HCT116 (cell line): ENCODE measurements around the gene GNA12. TPM values are rescaled to one million over a fixed set of nuclear protein-coding genes. Genes with fewer than 3 reads are reported as not detected.
A peak's percentile ranks its signal among the peaks of the same experiment; 100 is the strongest.

Experiments used
- ATAC-seq: fragments of 200-7000 bp; cut with Tn5 transposase; 2 replicates; pipeline ENCODE4 v1.9.1; 2020; ENCODE audit warnings: mild to moderate bottlenecking, moderate library complexity
- BruUV-seq: library from RNA; stranded (reverse); fragments of 400-500 nt; replicated peaks from 2 replicates; lab custom pipeline; 2021; lab: Mats Ljungman, UMichigan
- CTCF ChIA-PET: fragments of 300-600 bp; sonication (Branson Sonifier 250); formaldehyde crosslinking; loops from one replicate; lab custom pipeline; 2021; ENCODE audit warnings: antibody characterized with exemption; lab: Charles Lee
- POLR2A ChIA-PET: fragments of 300-600, 350-600 bp; sonication (Branson Sonifier 250); formaldehyde crosslinking; loops from one replicate; lab custom pipeline; 2021; ENCODE audit warnings: antibody characterized with exemption; lab: Charles Lee
- RAD21 ChIA-PET, 2 experiments: fragments of 300-600 bp; sonication (Branson Sonifier 250); formaldehyde crosslinking; loops; one replicate each; lab custom pipeline; 2023; ENCODE audit warnings: low total read pairs in 2 of 2; ENCODE audit not compliant: uncharacterized antibody in 2 of 2, unreplicated experiment in 2 of 2, low non-redundant PET in 1 of 2; lab: Charles Lee
- DNase-seq: peaks from one replicate; pipeline ENCODE4 v3.0.0-alpha.2; 2010; ENCODE audit warnings: low read depth, low spot score
- H2AFZ ChIP-seq: fragments of 200-600 bp; shearing (Covaris generic), sonication (generic); 2 replicates; pipeline ENCODE4 v1.6.1; 2017; ENCODE audit warnings: low read depth, mixed run types, mixed read lengths, antibody characterized with exemption, low read length; ENCODE audit not compliant: poor library complexity, severe bottlenecking
- H3K27ac ChIP-seq: 2 replicates; pipeline ENCODE4 v1.5.1; 2012; ENCODE audit warnings: low read depth, low read length
- H3K27me3 ChIP-seq: fragments of 200-600 bp; sonication (generic); 2 replicates; pipeline ENCODE4 v1.6.1; 2016; ENCODE audit warnings: mixed run types, low read length, mixed read lengths; ENCODE audit not compliant: insufficient read depth
- H3K36me3 ChIP-seq, 2 experiments: fragments of 200-500 bp in 1 of 2; fragments of 200-600 bp in 1 of 2; sonication (Bioruptor generic) in 1 of 2; sonication (generic) in 1 of 2; 2 replicates each; pipeline versions ENCODE4 v1.5.1 to v1.6.1; 2014 to 2016; ENCODE audit warnings: low read length in 2 of 2, inconsistent platforms in 1 of 2, mixed read lengths in 1 of 2, mixed run types in 1 of 2; ENCODE audit not compliant: insufficient read depth in 2 of 2, control insufficient read depth in 1 of 2
- H3K4me1 ChIP-seq, 2 experiments: fragments of 200-600 bp in 1 of 2; sonication (generic) in 1 of 2; 2 replicates each; pipeline versions ENCODE4 v1.5.1 to v1.6.1; 2012 to 2017; ENCODE audit warnings: low read length in 2 of 2, inconsistent platforms in 1 of 2, mild to moderate bottlenecking in 1 of 2, mixed read lengths in 1 of 2, mixed run types in 1 of 2, moderate library complexity in 1 of 2; ENCODE audit not compliant: insufficient read depth in 2 of 2, control insufficient read depth in 1 of 2
- H3K4me2 ChIP-seq: fragments of 200-600 bp; sonication (generic); 2 replicates; pipeline ENCODE4 v1.6.1; 2017; ENCODE audit warnings: mixed run types, low read length, mixed read lengths
- H3K4me3 ChIP-seq, 2 experiments: fragments of 200-600 bp in 1 of 2; sonication (generic) in 1 of 2; replicated peaks in 1 of 2; 2 replicates each; pipeline ENCODE4 v1.5.1; 2011 to 2016; ENCODE audit warnings: low read length in 2 of 2, control low read depth in 1 of 2, low read depth in 1 of 2, mild to moderate bottlenecking in 1 of 2, mixed read lengths in 1 of 2, mixed run types in 1 of 2
- H3K79me2 ChIP-seq: fragments of 200-600 bp; sonication (generic); 2 replicates; pipeline ENCODE4 v1.6.1; 2017; ENCODE audit warnings: mild to moderate bottlenecking, mixed run types, low read length, moderate library complexity, mixed read lengths; ENCODE audit not compliant: insufficient read depth
- H3K9ac ChIP-seq: fragments of 200-600 bp; sonication (generic); 2 replicates; pipeline ENCODE4 v1.6.1; 2016; ENCODE audit warnings: low read length, mixed read lengths
- H3K9me2 ChIP-seq: fragments of 200-600 bp; sonication (generic), shearing (Covaris generic); 2 replicates; pipeline ENCODE4 v1.6.1; 2017; ENCODE audit warnings: mixed run types, mild to moderate bottlenecking, moderate library complexity; ENCODE audit not compliant: insufficient read depth
- H3K9me3 ChIP-seq, 2 experiments: fragments of 200-500 bp in 1 of 2; fragments of 200-600 bp in 1 of 2; sonication (Bioruptor generic) in 1 of 2; sonication (generic) in 1 of 2; 2 replicates each; pipeline ENCODE4 v1.6.1; 2014 to 2017; ENCODE audit warnings: low read length in 2 of 2, mixed read lengths in 2 of 2, inconsistent platforms in 1 of 2, low read depth in 1 of 2, mild to moderate bottlenecking in 1 of 2, mixed run types in 1 of 2, moderate library complexity in 1 of 2; ENCODE audit not compliant: control insufficient read depth in 1 of 2, insufficient read depth in 1 of 2
- H4K20me1 ChIP-seq: fragments of 200-600 bp; sonication (generic), shearing (Covaris generic); 2 replicates; pipeline ENCODE4 v1.6.1; 2017; ENCODE audit warnings: mixed run types, mild to moderate bottlenecking, moderate library complexity; ENCODE audit not compliant: insufficient read depth
- CBX3 ChIP-seq: IDR thresholded peaks from 2 replicates; pipeline ENCODE4 v1.6.1; 2012; ENCODE audit warnings: low read depth
- JUND ChIP-seq: IDR thresholded peaks from 2 replicates; pipeline ENCODE4 v1.6.1; 2012
- MAX ChIP-seq: IDR thresholded peaks from 2 replicates; pipeline ENCODE4 v1.6.1; 2012
- RAD21 ChIP-seq: IDR thresholded peaks from 2 replicates; pipeline ENCODE4 v1.6.1; 2012; ENCODE audit warnings: low read depth, mild to moderate bottlenecking
- SP1 ChIP-seq: IDR thresholded peaks from 2 replicates; pipeline ENCODE4 v1.6.1; 2012; ENCODE audit warnings: low read depth
- ZBTB33 ChIP-seq: IDR thresholded peaks from 2 replicates; pipeline ENCODE4 v1.6.1; 2011; ENCODE audit warnings: mild to moderate bottlenecking, low read length, moderate library complexity; ENCODE audit not compliant: insufficient replicate concordance; ENCODE audit errors: extremely low read depth
- ZNF274 ChIP-seq: fragments of 200-500 bp; sonication (Bioruptor generic); IDR thresholded peaks from 2 replicates; pipeline ENCODE4 v1.6.1; 2014; ENCODE audit warnings: mild to moderate bottlenecking, low read depth, low read length, inconsistent platforms
- intact Hi-C: fragments of 100-400 bp; cut with micrococcal nuclease; formaldehyde crosslinking; loops from 2 replicates; pipeline ENCODE4 v1.10.0; 2022
- total RNA-seq: library from RNA; stranded (reverse); gene quantifications from one replicate; pipeline ENCODE4 v1.2.1, GENCODE V29; 2021; ENCODE audit not compliant: unreplicated experiment

GNA12 gene
- total RNA-seq, 1 experiment from 2014 or later, result 32.6 TPM

GRCh38 chr7:2689951-2690705 lies 154.0 kb downstream of the GNA12 start:
- BruUV-seq, result no TSS peak
- POLR2A ChIA-PET, result no interaction called here

More at GRCh38 chr7:2689951-2690705, 154.0 kb downstream of the GNA12 start:
- RAD21 ChIA-PET, result no interaction called here
- intact Hi-C loops, result loop anchor here (10.0 kb wide), 1 partner anchor 125 kb away; no protein-coding TSS in a partner anchor
- no peak overlapping the region for H3K9ac ChIP-seq
- H3K4me3 ChIP-seq, result no peak overlapping the region
- H3K4me2 ChIP-seq, result peak overlapping the region; percentile 48
- no peaks in the 10 kb centered on the region for H3K79me2 ChIP-seq
- H3K27me3 ChIP-seq, result no peaks in the 10 kb centered on the region
- no peaks in the 10 kb centered on the region for H3K9me2 ChIP-seq
- H3K4me1 ChIP-seq, result peaks cover 10 to 23% of the 10 kb centered on the region in 2 experiments; a peak in 3 of 4 replicates
- no peaks in the 10 kb centered on the region for H3K36me3 ChIP-seq
- CTCF ChIA-PET, result no interaction called here
- no peak for TF ChIP-seq ZBTB33
- no peak for TF ChIP-seq RAD21
- no peak for TF ChIP-seq ZNF274
- no peak for TF ChIP-seq JUND
- TF ChIP-seq SP1, result no peak
- no peak for TF ChIP-seq MAX
- no peak for TF ChIP-seq CBX3
- no peak overlapping the region for H3K27ac ChIP-seq
- H2AFZ ChIP-seq, result peak overlapping the region; percentile 21
- ATAC-seq, result peak; percentile 54
- no peaks in the 10 kb centered on the region for H3K9me3 ChIP-seq
- H4K20me1 ChIP-seq, result no peaks in the 10 kb centered on the region
- DNase-seq, result no peak
